ENCODE results near the gene DCLRE1B.

GRCh38 chr1:113875714-113876113, 29.4 kb upstream of the DCLRE1B start:
- no peak for TF ChIP-seq CTCF (IDR thresholded peaks at IDR 0.05 in 8 of 11, conservative IDR thresholded peaks at IDR 0.05 in 3 of 11)
- TF ChIP-seq POLR2A (IDR thresholded peaks at IDR 0.05): no peak
- TF ChIP-seq POLR2AphosphoS5 (IDR thresholded peaks at IDR 0.05): no peak

Data from spleen (tissue), 7 donors.